Measurements from ENCODE around the gene CFAP119. TPM values are rescaled to one million over a fixed set of nuclear protein-coding genes. Genes with fewer than 3 reads are reported as not detected.

CFAP119 gene
- total RNA-seq, 1 donor from 2014 or later = 8.2 TPM

GRCh38 chr16:30720694-30721093, 41.2 kb downstream of the CFAP119 start:
- no peak for DNase-seq (ENCODE audit: low read depth)
- TF ChIP-seq, protein P1, sequence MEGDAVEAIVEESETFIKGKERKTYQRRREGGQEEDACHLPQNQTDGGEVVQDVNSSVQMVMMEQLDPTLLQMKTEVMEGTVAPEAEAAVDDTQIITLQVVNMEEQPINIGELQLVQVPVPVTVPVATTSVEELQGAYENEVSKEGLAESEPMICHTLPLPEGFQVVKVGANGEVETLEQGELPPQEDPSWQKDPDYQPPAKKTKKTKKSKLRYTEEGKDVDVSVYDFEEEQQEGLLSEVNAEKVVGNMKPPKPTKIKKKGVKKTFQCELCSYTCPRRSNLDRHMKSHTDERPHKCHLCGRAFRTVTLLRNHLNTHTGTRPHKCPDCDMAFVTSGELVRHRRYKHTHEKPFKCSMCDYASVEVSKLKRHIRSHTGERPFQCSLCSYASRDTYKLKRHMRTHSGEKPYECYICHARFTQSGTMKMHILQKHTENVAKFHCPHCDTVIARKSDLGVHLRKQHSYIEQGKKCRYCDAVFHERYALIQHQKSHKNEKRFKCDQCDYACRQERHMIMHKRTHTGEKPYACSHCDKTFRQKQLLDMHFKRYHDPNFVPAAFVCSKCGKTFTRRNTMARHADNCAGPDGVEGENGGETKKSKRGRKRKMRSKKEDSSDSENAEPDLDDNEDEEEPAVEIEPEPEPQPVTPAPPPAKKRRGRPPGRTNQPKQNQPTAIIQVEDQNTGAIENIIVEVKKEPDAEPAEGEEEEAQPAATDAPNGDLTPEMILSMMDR (conservative IDR thresholded peaks at IDR 0.05; ENCODE audit: low read depth, low read length) = no peak
- H3K4me3 ChIP-seq (ENCODE audit: low read depth, low read length) = no peak overlapping the region

DNA sequence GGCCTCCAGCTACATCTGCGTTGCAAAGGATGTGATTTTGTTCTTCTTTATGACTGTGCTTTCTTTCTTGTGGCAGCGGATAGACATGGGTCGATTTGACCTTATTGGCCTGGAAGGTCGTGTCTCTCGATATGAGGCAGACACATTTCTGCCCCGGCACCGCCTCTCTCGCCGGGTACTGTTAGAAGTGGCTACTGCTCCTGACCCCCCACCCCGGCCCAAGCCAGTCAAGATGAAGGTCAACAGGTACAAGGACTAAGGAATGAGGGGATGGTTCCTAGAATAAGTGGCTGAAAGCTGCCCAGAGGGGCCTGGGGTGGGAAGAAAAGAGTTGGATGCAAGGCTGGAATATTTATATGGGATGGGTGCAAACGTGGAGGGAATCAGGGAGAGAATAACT, 41.8 kb downstream of the CFAP119 start:
- DNase-seq (ENCODE audit: low read depth) = no peak
- TF ChIP-seq, protein P1 (conservative IDR thresholded peaks at IDR 0.05; ENCODE audit: low read depth, low read length) = no peak
- H3K4me3 ChIP-seq (ENCODE audit: low read depth, low read length) = no peak overlapping the region

GRCh38 chr16:30715750-30716445, 46.0 kb downstream of the CFAP119 start:
- H3K4me3 ChIP-seq (ENCODE audit: low read depth, low read length) = no peak overlapping the region
- no peak for DNase-seq (ENCODE audit: low read depth)
- TF ChIP-seq, protein P1 (conservative IDR thresholded peaks at IDR 0.05; ENCODE audit: low read depth, low read length) = no peak

- no peak overlapping the region for H3K4me3 ChIP-seq (ENCODE audit: low read depth, low read length)
- DNase-seq (ENCODE audit: low read depth) = no peak
- TF ChIP-seq, protein P1 (conservative IDR thresholded peaks at IDR 0.05; ENCODE audit: low read depth, low read length) = no peak
These were observed 50.1 kb downstream of the CFAP119 start for GRCh38 chr16:30711712-30712111.

- no peak overlapping the region for H3K4me3 ChIP-seq (ENCODE audit: low read depth, low read length)
- TF ChIP-seq, protein P1 (conservative IDR thresholded peaks at IDR 0.05; ENCODE audit: low read depth, low read length) = no peak
- DNase-seq (ENCODE audit: low read depth) = no peak
These were observed 50.9 kb downstream of the CFAP119 start for GRCh38 chr16:30710971-30711370.

Other genes with a start within 250 kb of the CFAP119 start
- 34.8 and 35.2 TPM in 2 replicates for gene ZNF768, start 235.5 kb downstream of the CFAP119 start, total RNA-seq
- 5.1 and 7.6 TPM in 2 replicates for gene ZNF747, start 227.2 kb downstream of the CFAP119 start, total RNA-seq
- gene ZNF764, start 203.7 kb downstream of the CFAP119 start, total RNA-seq = 5.2 and 10.9 TPM in 2 replicates
- gene ZNF688, start 190.3 kb downstream of the CFAP119 start, total RNA-seq = 8.2 and 9.1 TPM in 2 replicates
- 3.2 and 7.6 TPM in 2 replicates for gene ZNF785, start 176.4 kb downstream of the CFAP119 start, total RNA-seq
- 7.7 and 9.6 TPM in 2 replicates for gene ZNF689, start 151.7 kb downstream of the CFAP119 start, total RNA-seq
- 18.1 and 23.8 TPM in 2 replicates for gene PRR14, start 111.1 kb downstream of the CFAP119 start, total RNA-seq
- 20.8 and 46.9 TPM in 2 replicates for gene FBRS, start 103.6 kb downstream of the CFAP119 start, total RNA-seq
- gene SRCAP, start 62.9 kb downstream of the CFAP119 start, total RNA-seq = 10.8 and 11.8 TPM in 2 replicates
- 27.6 and 42.0 TPM in 2 replicates for gene PHKG2, start 13.6 kb downstream of the CFAP119 start, total RNA-seq
- 47.2 and 73.8 TPM in 2 replicates for gene RNF40, start 260 bp upstream of the CFAP119 start, total RNA-seq
- 11.4 and 14.0 TPM in 2 replicates for gene ZNF629, start 25.1 kb upstream of the CFAP119 start, total RNA-seq
- gene BCL7C, start 132.0 kb upstream of the CFAP119 start, total RNA-seq = 57.6 and 79.1 TPM in 2 replicates
- 0.87 and 4.3 TPM in 2 replicates for gene CTF1, start 134.6 kb upstream of the CFAP119 start, total RNA-seq
- gene FBXL19, start 161.5 kb upstream of the CFAP119 start, total RNA-seq = 35.6 and 65.3 TPM in 2 replicates
- gene ORAI3, start 187.0 kb upstream of the CFAP119 start, total RNA-seq = 10.4 and 37.6 TPM in 2 replicates
- 4.7 and 5.5 TPM in 2 replicates for gene SETD1A, start 195.7 kb upstream of the CFAP119 start, total RNA-seq
- 22.9 and 24.2 TPM in 2 replicates for gene HSD3B7, start 223.1 kb upstream of the CFAP119 start, total RNA-seq
- gene STX1B, start 248.6 kb upstream of the CFAP119 start, total RNA-seq = 0.40 and 0.58 TPM in 2 replicates

All from epithelial cell of proximal tubule (primary cell).